ENCODE data around the gene UNK. TPM values are rescaled to one million over a fixed set of nuclear protein-coding genes. Genes with fewer than 3 reads are reported as not detected.

The UNK gene
- total RNA-seq, 2 donors from 2014 or later = 30.3 to 33.4 TPM

DNA sequence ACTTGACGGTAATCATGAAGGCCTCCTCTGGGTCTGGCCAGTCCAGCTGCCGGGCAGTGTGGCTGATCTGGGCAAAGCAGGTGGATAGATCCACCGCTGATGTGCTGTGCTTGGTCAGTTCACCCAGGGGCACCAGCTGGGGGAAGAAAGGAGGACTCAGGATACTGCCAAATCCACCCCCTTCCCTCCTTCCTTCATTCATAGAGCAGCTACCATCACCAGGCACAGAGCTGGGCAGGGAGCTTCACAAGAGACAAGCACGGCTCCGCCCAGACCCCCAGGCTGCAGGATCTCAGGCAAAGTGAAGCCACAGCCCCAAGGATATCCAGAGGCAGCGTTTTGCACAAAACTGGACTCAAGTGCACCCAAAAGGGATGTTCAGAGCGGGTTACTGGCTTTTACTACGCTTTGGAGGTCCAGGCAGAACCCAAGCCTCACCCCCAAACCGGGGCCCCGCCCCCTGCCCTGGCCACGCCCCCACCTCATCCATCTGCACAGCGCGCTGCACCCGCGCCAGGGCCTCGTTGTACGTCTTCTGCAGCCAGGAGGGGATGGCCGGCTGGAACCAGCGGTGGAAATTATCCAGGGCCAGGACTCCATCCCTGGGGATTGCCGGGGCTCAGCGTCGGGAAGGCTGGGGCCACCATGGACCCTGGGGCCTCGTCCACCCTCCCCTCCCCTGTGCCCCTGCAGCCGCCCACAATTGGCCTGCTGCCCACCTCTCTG is 50.5 kb downstream of the UNK start:
- Mint-ChIP-seq H3K4me3 (no peak overlapping the region), H3K4me1 (peaks cover 19% of the 10 kb centered on the region), H3K27ac (peak overlapping the region; percentile 97), H3K36me3 (ENCODE audit: low read depth) (peaks cover 2% of the 10 kb centered on the region), H3K27me3 (no peaks in the 10 kb centered on the region)
- ATAC-seq (no peak), DNase-seq (no peak)
- H3K9me3 ChIP-seq (ENCODE audit: control insufficient read depth, low read length, poor library complexity, severe bottlenecking) = no peaks in the 10 kb centered on the region

DNA sequence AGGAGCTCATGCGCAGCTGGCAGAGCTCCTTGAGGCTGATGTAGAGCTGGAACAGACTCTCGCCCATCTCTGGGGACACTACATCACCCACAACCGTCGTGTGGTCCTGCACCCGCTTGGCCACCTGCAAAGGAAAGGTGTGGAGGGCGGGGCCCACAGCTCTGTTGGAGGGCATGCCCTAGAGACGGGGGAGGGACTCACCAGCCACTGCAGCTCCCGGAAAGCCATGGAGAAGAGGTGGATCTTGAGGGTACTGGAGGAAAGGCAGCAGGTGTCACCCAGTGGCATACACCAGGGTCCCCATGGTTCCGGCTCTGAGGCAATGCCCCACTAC is 51.0 kb downstream of the UNK start:
- Mint-ChIP-seq H3K4me3 (no peak overlapping the region), H3K4me1 (peaks cover 19% of the 10 kb centered on the region), H3K27ac (peak overlapping the region; percentile 62), H3K36me3 (ENCODE audit: low read depth) (peaks cover 2% of the 10 kb centered on the region), H3K27me3 (no peaks in the 10 kb centered on the region)
- H3K9me3 ChIP-seq (ENCODE audit: control insufficient read depth, low read length, poor library complexity, severe bottlenecking) = no peaks in the 10 kb centered on the region
- DNase-seq = no peak
- ATAC-seq = no peak

DNA sequence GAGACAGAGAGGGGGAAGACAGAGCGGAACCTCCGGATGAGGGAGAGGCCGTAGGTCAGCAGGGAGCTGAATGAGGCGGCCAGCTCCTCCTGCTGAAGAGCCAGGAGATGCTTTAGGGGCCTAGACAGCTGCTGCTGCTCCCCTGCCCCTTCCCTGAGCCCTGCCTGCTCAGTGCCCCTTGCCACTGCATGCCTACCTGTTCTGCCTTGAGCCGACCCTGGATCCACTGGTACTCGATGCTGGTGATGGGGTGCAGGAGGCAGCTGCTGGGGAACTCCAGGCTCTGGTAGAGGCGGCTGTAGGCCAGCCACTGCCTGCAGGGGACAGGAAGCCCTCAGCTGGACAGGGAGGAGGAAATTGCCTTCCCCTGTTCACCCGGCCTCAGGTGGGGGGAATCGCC is 52.0 kb downstream of the UNK start:
- Mint-ChIP-seq H3K4me1 (peaks cover 19% of the 10 kb centered on the region), H3K4me3 (no peak overlapping the region), H3K36me3 (ENCODE audit: low read depth) (peaks cover 2% of the 10 kb centered on the region), H3K27ac (peak overlapping the region; percentile 9), H3K27me3 (no peaks in the 10 kb centered on the region)
- no peaks in the 10 kb centered on the region for H3K9me3 ChIP-seq (ENCODE audit: control insufficient read depth, low read length, poor library complexity, severe bottlenecking)
- no peak for ATAC-seq
- no peak for DNase-seq

DNA sequence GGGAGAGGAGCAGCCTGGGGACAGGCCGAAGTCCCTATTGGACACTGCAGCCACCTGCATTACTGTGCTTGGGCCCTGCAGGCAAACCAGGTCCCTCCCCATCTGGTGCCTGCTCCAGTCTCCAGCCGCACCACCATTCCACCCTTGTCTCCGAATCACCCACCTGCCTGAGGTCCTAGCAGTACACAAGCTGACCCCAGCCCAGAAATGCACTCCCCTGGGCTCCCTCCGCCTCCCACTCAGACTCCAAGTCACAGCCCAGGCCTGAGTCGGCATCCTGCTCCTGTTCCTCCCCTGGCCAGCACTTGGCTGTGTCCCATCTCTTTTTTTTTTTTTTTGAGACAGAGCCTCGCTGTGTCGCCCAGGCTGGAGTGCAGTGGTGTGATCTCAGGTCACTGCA is 53.3 kb downstream of the UNK start:
- Mint-ChIP-seq H3K4me1 (peaks cover 15% of the 10 kb centered on the region), H3K27me3 (no peaks in the 10 kb centered on the region), H3K36me3 (ENCODE audit: low read depth) (no peaks in the 10 kb centered on the region), H3K4me3 (no peak overlapping the region), H3K27ac (no peak overlapping the region)
- H3K9me3 ChIP-seq (ENCODE audit: control insufficient read depth, low read length, poor library complexity, severe bottlenecking) = no peaks in the 10 kb centered on the region
- DNase-seq (no peak), ATAC-seq (no peak)

DNA sequence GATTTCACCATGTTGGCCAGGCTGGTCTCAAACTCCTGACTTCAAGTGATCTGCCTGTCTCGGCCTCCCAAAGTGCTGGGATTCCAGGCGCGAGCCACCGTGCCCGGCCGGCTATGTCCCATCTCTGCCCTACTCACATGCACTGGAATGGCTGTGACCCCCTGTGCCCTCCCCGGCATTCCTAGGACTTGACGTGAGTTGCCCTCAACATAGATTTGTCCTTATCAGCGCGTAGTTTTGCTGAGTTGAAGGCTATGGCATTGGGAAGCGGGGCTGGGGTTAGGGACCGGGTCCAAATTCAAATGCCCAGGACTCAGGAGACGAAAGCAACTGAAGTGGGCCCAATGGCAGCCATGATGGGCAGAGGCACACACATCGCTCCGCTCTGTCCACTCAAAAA is 53.8 kb downstream of the UNK start:
- ATAC-seq (no peak), DNase-seq (no peak)
- Mint-ChIP-seq H3K27me3 (no peaks in the 10 kb centered on the region), H3K4me3 (no peak overlapping the region), H3K36me3 (ENCODE audit: low read depth) (peaks cover 2% of the 10 kb centered on the region), H3K4me1 (peaks cover 9% of the 10 kb centered on the region), H3K27ac (peak overlapping the region; percentile 56)
- no peaks in the 10 kb centered on the region for H3K9me3 ChIP-seq (ENCODE audit: control insufficient read depth, low read length, poor library complexity, severe bottlenecking)

DNA sequence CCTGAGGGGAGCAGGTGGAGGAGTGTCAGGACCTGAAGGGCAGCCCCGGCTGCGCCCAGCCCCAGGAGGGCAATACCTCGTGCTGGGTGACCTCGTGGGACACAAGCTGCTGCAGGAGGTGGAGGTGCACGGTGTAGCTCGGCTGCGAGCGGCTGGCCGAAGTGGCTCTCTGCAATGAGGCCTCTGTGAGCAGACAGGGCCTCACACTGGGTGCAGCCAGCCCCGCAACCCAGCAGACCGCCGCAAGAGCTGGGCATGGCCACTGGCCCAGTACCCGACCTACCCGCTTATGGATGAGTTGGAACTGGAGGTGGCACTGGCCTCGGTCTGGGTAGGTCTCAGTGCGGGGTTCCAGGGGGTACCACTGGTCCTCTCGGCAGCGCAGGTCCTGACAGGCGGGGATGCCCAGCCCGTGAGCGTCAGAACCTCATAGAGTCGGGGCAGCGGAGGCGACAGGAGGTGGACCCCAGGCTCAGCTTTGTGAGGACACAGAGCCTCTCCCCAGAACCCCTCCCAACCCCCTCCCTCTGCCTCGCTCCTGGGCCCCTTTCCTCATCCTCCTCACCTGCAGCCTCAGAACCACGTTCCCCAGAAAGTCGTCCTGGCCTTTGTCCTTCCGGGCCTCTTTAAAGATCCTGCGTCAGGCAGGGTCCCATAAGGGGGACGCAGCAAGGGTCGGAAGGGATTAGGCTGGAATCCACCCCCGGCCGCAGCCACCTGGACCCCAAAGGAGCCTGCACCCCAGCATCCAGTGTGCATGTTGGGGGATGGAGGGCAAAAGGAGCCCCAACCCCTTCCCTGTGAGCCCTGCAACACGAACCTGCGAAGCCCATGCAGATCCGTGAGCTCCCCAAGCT is 55.6 kb downstream of the UNK start:
- Mint-ChIP-seq H3K27ac (no peak overlapping the region), H3K27me3 (no peaks in the 10 kb centered on the region), H3K4me1 (peaks cover 5% of the 10 kb centered on the region), H3K36me3 (ENCODE audit: low read depth) (peaks cover 2% of the 10 kb centered on the region), H3K4me3 (no peak overlapping the region)
- no peak for DNase-seq
- no peaks in the 10 kb centered on the region for H3K9me3 ChIP-seq (ENCODE audit: control insufficient read depth, low read length, poor library complexity, severe bottlenecking)
- no peak for ATAC-seq

DNA sequence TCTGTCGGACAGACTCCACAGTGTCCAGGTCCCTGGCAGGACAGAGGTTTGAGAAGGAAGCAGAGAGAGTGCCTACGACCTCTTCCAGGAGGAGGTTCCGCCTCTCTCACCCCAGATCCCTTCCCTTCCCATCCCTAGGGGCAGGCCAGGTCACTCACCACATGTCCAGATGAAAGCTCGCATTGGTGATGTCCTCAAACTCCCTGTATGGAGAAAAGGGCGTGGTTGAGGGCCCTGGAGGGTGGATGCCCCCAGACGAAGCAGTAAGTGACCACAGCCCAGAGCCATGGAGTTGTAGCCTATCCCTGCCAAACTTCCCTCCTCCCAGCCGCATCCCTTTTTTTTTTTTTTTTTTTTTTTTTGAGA is 56.2 kb downstream of the UNK start:
- no peak overlapping the region for H3K27ac Mint-ChIP-seq
- no peaks in the 10 kb centered on the region for H3K9me3 ChIP-seq (ENCODE audit: control insufficient read depth, low read length, poor library complexity, severe bottlenecking)
- H3K4me3 Mint-ChIP-seq = no peak overlapping the region
- DNase-seq (no peak), ATAC-seq (no peak)
- no peaks in the 10 kb centered on the region for H3K27me3 Mint-ChIP-seq
- peaks cover 9% of the 10 kb centered on the region for H3K4me1 Mint-ChIP-seq
- H3K36me3 Mint-ChIP-seq (ENCODE audit: low read depth) = peaks cover 2% of the 10 kb centered on the region

DNA sequence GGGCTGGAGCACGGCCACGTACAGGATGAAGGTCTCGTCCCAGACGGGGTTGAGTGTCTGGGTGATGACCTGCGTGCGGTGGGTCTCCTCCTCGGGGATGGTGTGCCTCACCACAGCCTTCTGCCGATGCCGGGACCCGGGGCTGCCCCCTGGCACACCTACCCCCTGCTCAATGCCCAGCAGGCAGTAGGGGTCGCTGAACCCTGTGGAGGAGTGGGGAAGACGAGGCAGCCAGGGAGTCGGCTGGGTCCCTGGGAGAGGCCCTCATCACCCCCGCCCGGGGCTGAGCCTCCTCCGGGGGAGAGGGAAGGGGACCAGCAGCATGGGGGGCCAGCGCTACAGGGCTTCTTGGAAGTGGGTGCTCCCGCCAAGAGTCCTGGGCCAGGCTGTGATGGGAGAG is 57.8 kb downstream of the UNK start:
- Mint-ChIP-seq H3K36me3 (ENCODE audit: low read depth) (peaks cover 2% of the 10 kb centered on the region), H3K27ac (peak overlapping the region; percentile 79), H3K27me3 (no peaks in the 10 kb centered on the region), H3K4me3 (peak overlapping the region; percentile 93), H3K4me1 (peaks cover 9% of the 10 kb centered on the region)
- no peaks in the 10 kb centered on the region for H3K9me3 ChIP-seq (ENCODE audit: control insufficient read depth, low read length, poor library complexity, severe bottlenecking)
- ATAC-seq (no peak), DNase-seq (no peak)

DNA sequence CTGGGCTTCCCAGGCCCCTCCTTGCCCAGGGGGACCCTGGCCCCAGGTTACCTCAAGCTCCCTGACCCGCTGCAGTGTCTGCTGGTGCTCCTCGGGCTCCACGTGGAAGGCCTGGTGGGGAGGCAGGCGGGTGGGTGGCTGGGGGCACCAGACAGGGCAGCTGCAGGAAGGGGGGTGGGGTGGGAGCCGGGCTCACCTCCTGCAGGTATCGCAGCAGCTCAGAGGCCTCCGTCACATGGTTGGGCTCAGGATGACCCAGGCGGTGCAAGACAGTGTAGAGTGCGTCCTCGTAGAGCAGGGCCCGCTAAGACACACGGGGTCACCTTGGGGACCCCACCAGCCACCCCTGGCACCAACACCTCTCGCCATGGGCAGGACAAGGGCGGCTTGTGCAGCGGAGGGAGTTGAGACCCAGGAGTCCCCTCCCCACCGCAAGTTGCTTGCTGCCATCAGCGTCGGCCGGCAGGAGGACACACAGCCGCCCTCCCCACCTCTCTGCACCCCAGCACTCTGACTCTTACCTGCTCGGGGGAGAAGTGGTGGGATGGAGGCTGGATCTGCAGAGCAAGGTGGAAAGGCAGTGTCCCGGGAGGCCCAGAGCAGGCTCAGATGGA is 58.5 kb downstream of the UNK start:
- H3K4me3 Mint-ChIP-seq = peak overlapping the region; percentile 93
- H3K27ac Mint-ChIP-seq = peak overlapping the region; percentile 84
- no peak for DNase-seq
- no peaks in the 10 kb centered on the region for H3K27me3 Mint-ChIP-seq
- H3K36me3 Mint-ChIP-seq (ENCODE audit: low read depth) = peaks cover 2% of the 10 kb centered on the region
- ATAC-seq = peak; percentile 47
- no peaks in the 10 kb centered on the region for H3K9me3 ChIP-seq (ENCODE audit: control insufficient read depth, low read length, poor library complexity, severe bottlenecking)
- peaks cover 9% of the 10 kb centered on the region for H3K4me1 Mint-ChIP-seq

DNA sequence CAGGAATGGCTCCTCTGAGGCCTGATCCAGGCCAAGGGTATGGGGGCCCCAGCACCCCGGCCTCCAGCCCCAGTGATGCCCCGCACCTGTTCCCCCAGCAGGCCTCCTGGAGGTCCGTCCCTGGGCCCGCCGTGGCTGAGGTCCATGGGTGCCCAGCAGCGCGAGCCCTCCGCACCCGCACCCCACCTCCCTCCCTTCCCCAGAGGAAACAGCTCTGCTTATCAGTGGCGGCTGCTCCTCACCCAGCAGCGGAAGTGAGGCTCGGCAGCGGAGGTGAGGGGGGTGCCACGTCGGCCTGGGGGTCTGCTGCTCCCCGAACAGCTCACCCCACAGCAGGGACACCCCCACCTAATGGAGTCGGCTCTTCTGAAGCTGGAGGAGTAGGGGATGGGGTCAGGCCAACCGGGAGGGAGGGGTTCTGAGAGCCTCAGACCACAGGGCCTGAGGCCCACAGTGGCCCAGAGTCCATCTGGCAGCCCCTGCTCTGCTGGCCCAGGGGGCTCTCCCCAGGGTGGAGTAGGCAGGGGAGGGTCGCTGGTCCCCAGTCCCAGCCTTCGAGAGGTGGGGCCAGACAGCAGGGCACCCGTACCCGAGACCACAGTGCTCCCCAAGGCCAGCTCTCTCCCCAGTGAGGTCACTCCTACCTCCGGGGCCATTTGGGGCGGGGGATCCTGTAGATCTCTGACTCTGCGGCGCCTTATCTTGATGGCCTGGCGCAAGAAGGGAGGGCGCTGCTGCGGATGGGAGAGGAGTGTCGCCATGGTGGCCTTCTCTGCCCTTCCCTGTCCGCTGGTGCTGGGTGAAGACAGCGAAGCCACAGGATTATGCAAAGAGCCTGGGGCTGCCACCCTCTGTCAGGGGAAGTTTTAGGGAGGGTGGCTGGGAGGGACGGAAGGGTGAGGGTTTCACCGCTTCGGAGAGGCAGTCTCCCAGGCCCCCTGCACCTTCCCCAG is 59.2 kb downstream of the UNK start, which contains the start of gene UNC13D:
TSS of gene UNC13D (minus strand) at position 828 of the 953 bp plus-strand sequence. CDS start at position 761, 67 bp downstream.
- Mint-ChIP-seq H3K4me3 (peak within 1 kb of the TSS; percentile 93), H3K27me3 (no peaks in the 10 kb centered on the region), H3K36me3 (ENCODE audit: low read depth) (peaks cover 2% of the 10 kb centered on the region), H3K27ac (peak within 1 kb of the TSS; percentile 84), H3K4me1 (peaks cover 15% of the 10 kb centered on the region)
- no peaks in the 10 kb centered on the region for H3K9me3 ChIP-seq (ENCODE audit: control insufficient read depth, low read length, poor library complexity, severe bottlenecking)
- DNase-seq (peak; percentile 39 to 56 (median 46)), ATAC-seq (peak; percentile 71)

DNA sequence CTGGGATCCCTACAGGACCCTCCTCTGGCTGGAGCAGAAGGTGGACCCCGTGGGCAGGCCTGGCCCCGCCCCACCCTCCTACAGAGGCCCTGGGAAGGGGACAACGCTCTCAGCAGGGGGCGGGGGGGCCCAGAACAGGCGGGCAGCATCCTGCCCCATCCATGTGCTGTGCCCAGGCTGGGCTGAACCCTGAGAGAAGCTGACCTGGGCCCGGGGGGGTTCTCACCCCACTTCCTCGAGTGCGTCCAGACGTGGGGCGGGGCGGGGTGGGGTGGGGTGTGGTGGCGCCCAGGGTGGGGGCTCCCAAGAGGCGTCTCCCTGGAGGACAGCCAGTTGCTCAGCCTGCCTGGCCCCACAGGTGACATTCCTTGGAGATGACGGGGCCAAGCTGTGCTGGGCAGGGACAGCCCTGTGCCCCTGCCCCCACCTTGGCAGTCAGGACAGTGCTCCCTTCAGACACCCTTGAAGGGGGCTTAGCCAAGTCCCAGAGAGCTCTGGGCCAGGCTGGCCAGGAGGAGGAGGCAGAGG is 60.0 kb downstream of the UNK start:
- H3K9me3 ChIP-seq (ENCODE audit: control insufficient read depth, low read length, poor library complexity, severe bottlenecking) = no peaks in the 10 kb centered on the region
- DNase-seq (no peak), ATAC-seq (peak; percentile 12)
- Mint-ChIP-seq H3K27ac (peak overlapping the region; percentile 84), H3K4me1 (peaks cover 15% of the 10 kb centered on the region), H3K36me3 (ENCODE audit: low read depth) (peaks cover 2% of the 10 kb centered on the region), H3K4me3 (peak overlapping the region; percentile 93), H3K27me3 (no peaks in the 10 kb centered on the region)

DNA sequence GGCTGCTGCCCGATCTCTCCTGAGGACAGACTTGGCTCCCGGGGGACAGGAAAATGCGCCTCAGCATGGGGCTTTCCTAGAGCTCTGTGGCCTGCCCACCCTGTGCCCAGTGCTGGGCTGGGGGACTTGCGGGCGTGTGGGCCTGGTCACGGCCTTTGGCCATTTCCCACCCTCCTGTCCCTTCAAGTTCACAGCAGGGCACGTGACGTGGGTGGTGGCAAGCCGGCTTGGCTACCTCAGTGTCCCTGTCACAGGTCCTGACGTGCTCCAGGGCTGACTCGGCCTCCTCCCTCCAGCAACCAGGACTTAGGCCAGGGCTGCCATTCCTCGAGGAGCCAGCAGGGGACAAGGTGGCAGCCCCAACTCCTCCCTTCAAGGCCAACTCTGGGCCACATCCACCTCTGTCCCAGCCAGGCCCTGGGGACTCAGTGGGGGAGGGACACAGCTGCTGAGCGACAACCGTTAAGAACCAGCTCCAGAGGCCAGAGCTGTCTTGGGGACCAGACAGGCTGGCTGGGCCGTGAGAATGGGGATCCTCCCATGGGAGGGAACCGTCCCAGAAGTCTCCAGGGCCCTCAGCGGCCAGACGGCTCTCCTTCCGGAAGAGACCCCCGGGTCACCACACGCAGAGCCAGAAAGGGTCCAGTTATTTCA is 60.6 kb downstream of the UNK start:
- peak; percentile 56 for ATAC-seq
- no peaks in the 10 kb centered on the region for H3K9me3 ChIP-seq (ENCODE audit: control insufficient read depth, low read length, poor library complexity, severe bottlenecking)
- DNase-seq = peak in 2 of 3 donors; percentile 42 to 46
- Mint-ChIP-seq H3K27me3 (no peaks in the 10 kb centered on the region), H3K4me1 (peaks cover 15% of the 10 kb centered on the region), H3K4me3 (peak overlapping the region; percentile 66), H3K27ac (peak overlapping the region; percentile 8), H3K36me3 (ENCODE audit: low read depth) (peaks cover 2% of the 10 kb centered on the region)

Measured in T-helper 17 cell (primary cell).